GM12878 (cell line): ENCODE data around the gene SNX32.

Source experiments
- ATF3 ChIP-seq: IDR thresholded peaks from 2 replicates; pipeline ENCODE4 v1.6.1; 2011; ENCODE audit warnings: low read depth, mild to moderate bottlenecking, low read length, moderate library complexity, borderline replicate concordance; ENCODE audit errors: extremely low read depth
- CTCF ChIP-seq, 3 experiments: IDR thresholded peaks in 2 of 3; conservative IDR thresholded peaks in 1 of 3; 2 replicates each; pipeline ENCODE4 v1.5.1; 2011; ENCODE audit warnings: low read depth in 3 of 3, low read length in 3 of 3, mild to moderate bottlenecking in 3 of 3, control low read depth in 2 of 3, moderate library complexity in 2 of 3, inconsistent platforms in 1 of 3, mixed read lengths in 1 of 3; ENCODE audit not compliant: control insufficient read depth in 2 of 3, insufficient read depth in 1 of 3; ENCODE audit errors: extremely low read depth in 1 of 3
- GABPA ChIP-seq: IDR thresholded peaks from 2 replicates; pipeline ENCODE4 v1.6.1; 2014; ENCODE audit warnings: antibody characterized with exemption, low read depth, mild to moderate bottlenecking, inconsistent platforms
- JUND ChIP-seq: IDR thresholded peaks from 2 replicates; pipeline ENCODE4 v1.6.1; 2012; ENCODE audit warnings: low read depth, mild to moderate bottlenecking, low read length, improper control_type of control experiment, moderate library complexity
- SMAD1 ChIP-seq: fragments of 450-650 bp; IDR thresholded peaks from 2 replicates; pipeline ENCODE4 v1.6.1; 2018; ENCODE audit warnings: mild to moderate bottlenecking, low read depth; ENCODE audit not compliant: partially characterized antibody
- SUZ12 ChIP-seq: fragments of 200-600 bp; sonication (generic); IDR thresholded peaks from one replicate; pipeline ENCODE4 v1.6.1; 2018; ENCODE audit warnings: antibody characterized with exemption, mild to moderate bottlenecking; ENCODE audit not compliant: unreplicated experiment

- TF ChIP-seq SUZ12 (no peak), CTCF (IDR thresholded peaks at IDR 0.05 in 2 of 3, conservative IDR thresholded peaks at IDR 0.05 in 1 of 3; ENCODE audit: control insufficient read depth in 2 of 3, extremely low read depth in 1 of 3, insufficient read depth in 1 of 3, low read depth in 3 of 3, low read length in 3 of 3) (no peak), GABPA (no peak), SMAD1 (no peak), ATF3 (no peak), JUND (no peak)
Observed at GRCh38 chr11:65803797-65804492, 29.8 kb upstream of the SNX32 start.
